ENCODE results near the gene LZTR1.

DNA sequence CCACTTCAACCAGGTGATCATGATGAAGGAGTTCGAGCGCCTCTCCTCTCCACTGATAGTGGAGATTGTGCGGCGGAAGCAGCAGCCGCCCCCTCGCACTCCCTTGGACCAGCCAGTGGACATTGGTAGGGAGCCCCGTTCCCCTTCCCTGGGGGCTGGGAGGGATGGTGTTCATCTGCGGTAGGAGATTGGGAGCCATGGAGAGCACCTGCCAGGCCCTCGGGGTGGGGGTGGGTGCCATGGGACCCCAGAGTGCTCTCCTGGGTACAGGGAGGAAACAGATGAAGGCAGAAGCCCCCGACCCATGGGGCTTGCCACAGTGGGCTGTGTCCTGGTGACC lies 12.8 kb downstream of the LZTR1 start:
- TF ChIP-seq EZH2 (IDR thresholded peaks at IDR 0.05; ENCODE audit: low read depth, unreplicated experiment) (no peak), EZH2phosphoT487 (IDR thresholded peaks at IDR 0.05; ENCODE audit: unreplicated experiment) (no peak)
